K562 (cell line): ENCODE measurements around the gene NXN.

ENCODE experiments used
- CEBPG ChIP-seq, 3 experiments: fragments of 200-800 bp in 1 of 3; sonication (Bioruptor generic) in 1 of 3; sonication (generic) in 1 of 3; formaldehyde crosslinking in 1 of 3; IDR thresholded peaks in 2 of 3; conservative IDR thresholded peaks in 1 of 3; 2 replicates each; pipeline versions ENCODE4 v1.6.1 to v1.8.0; 2016 to 2022; ENCODE audit warnings: missing compliant biosample characterization in 2 of 3, missing genetic modification characterization in 2 of 3, mild to moderate bottlenecking in 1 of 3, missing genetic modification reagents in 1 of 3
- ELF1 ChIP-seq: fragments of 200-800 bp; sonication (Bioruptor generic); IDR thresholded peaks from 2 replicates; pipeline ENCODE4 v1.6.1; 2016; ENCODE audit warnings: missing genetic modification characterization, missing compliant biosample characterization
- FOS ChIP-seq: IDR thresholded peaks from 3 replicates; pipeline ENCODE4 v1.6.1; 2011; ENCODE audit not compliant: insufficient read length; ENCODE audit errors: extremely low read depth
- GABPA ChIP-seq: fragments of 200-800 bp; sonication (Bioruptor generic); conservative IDR thresholded peaks from 2 replicates; pipeline ENCODE4 v1.6.1; 2016; ENCODE audit warnings: low read depth, missing genetic modification characterization, missing compliant biosample characterization
- HCFC1 ChIP-seq: IDR thresholded peaks from 2 replicates; pipeline ENCODE4 v1.6.1; 2012; ENCODE audit warnings: low read depth, low read length, improper control_type of control experiment
- HMG20B ChIP-seq: fragments of 250-450 bp; sonication (Bioruptor Pico); IDR thresholded peaks from 2 replicates; pipeline ENCODE4 v1.5.0; 2021; ENCODE audit warnings: mild to moderate bottlenecking
- MXI1 ChIP-seq: IDR thresholded peaks from 2 replicates; pipeline ENCODE4 v1.6.1; 2011; ENCODE audit warnings: low read depth, mild to moderate bottlenecking, improper control_type of control experiment, low read length
- RBM14 ChIP-seq: fragments of 200-400 bp; formaldehyde crosslinking; IDR thresholded peaks from 2 replicates; pipeline ENCODE4 v1.6.1; 2018; ENCODE audit warnings: low read depth, mild to moderate bottlenecking, low read length, moderate library complexity, borderline replicate concordance; ENCODE audit not compliant: insufficient read depth
- REST ChIP-seq, 2 experiments: fragments of 450-650 bp; formaldehyde crosslinking in 1 of 2; IDR thresholded peaks; 2 replicates each; pipeline versions ENCODE4 v1.4.0 to v1.6.1; 2014 to 2020; ENCODE audit warnings: mild to moderate bottlenecking in 2 of 2, borderline replicate concordance in 1 of 2, low read depth in 1 of 2
- SP1 ChIP-seq: sonication (generic); formaldehyde crosslinking; IDR thresholded peaks from 2 replicates; pipeline ENCODE4 v1.8.1; 2022; ENCODE audit warnings: mild to moderate bottlenecking, missing genetic modification reagents
- TAF1 ChIP-seq: IDR thresholded peaks from 2 replicates; pipeline ENCODE4 v1.6.1; 2011; ENCODE audit warnings: mild to moderate bottlenecking, low read length, moderate library complexity; ENCODE audit not compliant: insufficient read depth, control insufficient read depth, severe bottlenecking; ENCODE audit errors: extremely low read depth
- ZBTB43 ChIP-seq: sonication (generic); formaldehyde crosslinking; IDR thresholded peaks from 2 replicates; pipeline ENCODE4 v1.8.0; 2023; ENCODE audit warnings: mild to moderate bottlenecking, missing genetic modification reagents

DNA sequence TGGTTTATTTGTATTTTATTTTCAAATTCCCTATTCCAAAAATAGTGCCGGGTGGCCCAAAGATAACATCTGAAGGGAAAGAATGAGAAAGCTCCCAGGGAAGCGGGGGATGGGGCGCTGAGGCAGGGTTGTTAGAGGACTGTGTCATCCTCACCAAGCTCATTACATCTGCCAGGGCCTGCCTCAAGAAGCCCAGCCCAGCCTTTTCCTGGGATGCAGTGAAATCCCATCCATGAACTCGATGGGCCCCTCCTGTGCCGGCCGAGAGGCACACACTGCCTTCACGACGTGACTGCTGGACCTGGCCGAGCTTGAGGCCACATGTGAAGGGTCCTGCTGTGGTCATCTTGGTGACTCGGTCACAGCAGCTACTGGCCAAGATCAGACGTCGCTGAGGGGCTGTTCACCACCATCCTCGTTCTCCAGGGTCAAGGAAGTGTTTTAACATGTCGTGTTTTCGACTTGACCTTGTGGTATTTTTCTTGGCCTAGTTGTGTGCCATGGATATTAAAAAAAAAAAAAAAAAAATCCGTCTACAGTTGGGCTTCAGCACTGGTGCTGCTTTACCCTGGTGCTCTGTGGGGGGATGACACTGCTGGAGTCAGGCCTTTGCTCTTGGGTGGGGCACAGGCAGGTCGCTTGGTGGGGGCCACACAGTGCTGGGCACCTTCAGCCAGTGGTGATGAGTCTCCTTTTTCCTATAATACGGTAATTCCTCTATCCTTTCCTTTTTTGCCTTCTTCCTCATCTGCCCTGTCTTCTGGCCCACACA is 22.2 kb upstream of the NXN start:
- TF ChIP-seq MXI1 (no peak), TAF1 (no peak), HCFC1 (no peak), FOS (no peak), CEBPG (CRISPR knock-in tag; IDR thresholded peaks at IDR 0.05) (no peak), CEBPG (tag; conservative IDR thresholded peaks at IDR 0.05 in 1 of 2, IDR thresholded peaks at IDR 0.05 in 1 of 2) (no peak), RBM14 (no peak), SP1 (CRISPR knock-in tag) (no peak), GABPA (tag) (no peak), REST (IDR thresholded peaks at IDR 0.05; ENCODE audit: borderline replicate concordance) (no peak), REST (CRISPR knock-in tag; IDR thresholded peaks at IDR 0.05; ENCODE audit: low read depth) (no peak), ZBTB43 (CRISPR knock-in tag) (no peak), ELF1 (tag) (no peak), HMG20B (CRISPR knock-in tag) (no peak)
